Measurements from ENCODE around the gene SECISBP2L.
A peak's percentile ranks its signal among the peaks of the same experiment; 100 is the strongest.

The SECISBP2L gene

DNA sequence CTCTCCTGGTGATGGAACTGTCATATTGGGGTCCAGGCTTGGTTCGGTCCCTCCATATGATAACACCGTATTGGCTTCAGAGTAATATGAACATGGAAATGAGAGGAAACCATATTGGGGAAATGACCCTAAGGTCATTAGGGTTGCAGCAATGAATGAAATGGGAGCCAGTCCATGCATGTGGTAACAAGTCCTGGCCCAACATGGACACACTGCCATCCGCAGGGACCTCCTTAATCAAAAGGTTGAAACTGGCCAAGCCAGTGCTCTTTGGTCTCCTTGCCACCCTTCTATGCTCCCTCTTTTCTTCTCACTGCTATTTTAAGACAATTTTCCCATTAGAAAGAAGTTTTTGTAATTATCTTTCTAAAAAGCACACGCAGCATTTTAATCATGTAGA is 90.9 kb downstream of the SECISBP2L start:
- no peak for DNase-seq (ENCODE audit: low read depth)
- TF ChIP-seq, protein P1, sequence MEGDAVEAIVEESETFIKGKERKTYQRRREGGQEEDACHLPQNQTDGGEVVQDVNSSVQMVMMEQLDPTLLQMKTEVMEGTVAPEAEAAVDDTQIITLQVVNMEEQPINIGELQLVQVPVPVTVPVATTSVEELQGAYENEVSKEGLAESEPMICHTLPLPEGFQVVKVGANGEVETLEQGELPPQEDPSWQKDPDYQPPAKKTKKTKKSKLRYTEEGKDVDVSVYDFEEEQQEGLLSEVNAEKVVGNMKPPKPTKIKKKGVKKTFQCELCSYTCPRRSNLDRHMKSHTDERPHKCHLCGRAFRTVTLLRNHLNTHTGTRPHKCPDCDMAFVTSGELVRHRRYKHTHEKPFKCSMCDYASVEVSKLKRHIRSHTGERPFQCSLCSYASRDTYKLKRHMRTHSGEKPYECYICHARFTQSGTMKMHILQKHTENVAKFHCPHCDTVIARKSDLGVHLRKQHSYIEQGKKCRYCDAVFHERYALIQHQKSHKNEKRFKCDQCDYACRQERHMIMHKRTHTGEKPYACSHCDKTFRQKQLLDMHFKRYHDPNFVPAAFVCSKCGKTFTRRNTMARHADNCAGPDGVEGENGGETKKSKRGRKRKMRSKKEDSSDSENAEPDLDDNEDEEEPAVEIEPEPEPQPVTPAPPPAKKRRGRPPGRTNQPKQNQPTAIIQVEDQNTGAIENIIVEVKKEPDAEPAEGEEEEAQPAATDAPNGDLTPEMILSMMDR (IDR thresholded peaks at IDR 0.05; ENCODE audit: low read depth, low read length, missing control alignments): no peak
- H3K4me3 ChIP-seq (ENCODE audit: low read depth, low read length): no peak overlapping the region

DNA sequence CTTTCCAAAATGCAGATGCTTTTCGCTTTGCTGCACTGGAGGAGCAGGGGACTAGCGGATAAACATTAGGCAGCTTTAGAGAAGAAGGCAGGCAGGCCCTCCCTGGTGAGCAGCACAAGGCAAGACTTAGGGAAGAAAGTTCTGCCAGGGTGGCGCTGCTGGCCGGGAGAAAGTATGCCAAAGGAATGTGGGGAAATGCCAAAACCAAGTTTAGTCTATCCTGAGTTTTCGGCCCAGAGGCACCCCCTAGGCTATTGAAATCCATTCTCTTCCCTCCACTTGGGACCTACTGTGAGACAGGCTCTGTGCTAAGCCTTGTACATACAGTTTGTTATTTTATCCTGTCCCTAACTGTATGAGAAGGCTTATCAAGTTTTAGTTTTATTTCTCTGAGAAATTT is 91.7 kb downstream of the SECISBP2L start:
- no peak for DNase-seq (ENCODE audit: low read depth)
- TF ChIP-seq, protein P1 (IDR thresholded peaks at IDR 0.05; ENCODE audit: low read depth, low read length, missing control alignments): no peak
- no peak overlapping the region for H3K4me3 ChIP-seq (ENCODE audit: low read depth, low read length)

DNA sequence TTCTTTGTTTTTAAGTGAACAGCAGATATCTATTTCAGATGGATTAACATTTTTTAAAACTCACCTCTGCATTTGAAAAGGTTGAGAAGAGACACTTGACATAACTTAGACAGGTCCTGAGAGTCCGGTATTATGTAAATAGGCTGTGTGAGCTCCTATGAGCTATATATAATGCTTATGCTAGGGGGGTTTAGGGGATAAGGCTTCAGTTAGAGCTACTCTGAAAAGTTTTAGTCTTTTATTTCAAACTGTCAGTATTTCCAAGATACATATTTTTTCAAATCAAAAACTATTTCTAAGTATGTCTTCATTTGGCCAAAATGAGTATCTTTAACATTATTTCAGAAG is 99.4 kb downstream of the SECISBP2L start:
- TF ChIP-seq, protein P1 (IDR thresholded peaks at IDR 0.05; ENCODE audit: low read depth, low read length, missing control alignments): no peak
- DNase-seq (ENCODE audit: low read depth): no peak
- H3K4me3 ChIP-seq (ENCODE audit: low read depth, low read length): no peak overlapping the region

DNA sequence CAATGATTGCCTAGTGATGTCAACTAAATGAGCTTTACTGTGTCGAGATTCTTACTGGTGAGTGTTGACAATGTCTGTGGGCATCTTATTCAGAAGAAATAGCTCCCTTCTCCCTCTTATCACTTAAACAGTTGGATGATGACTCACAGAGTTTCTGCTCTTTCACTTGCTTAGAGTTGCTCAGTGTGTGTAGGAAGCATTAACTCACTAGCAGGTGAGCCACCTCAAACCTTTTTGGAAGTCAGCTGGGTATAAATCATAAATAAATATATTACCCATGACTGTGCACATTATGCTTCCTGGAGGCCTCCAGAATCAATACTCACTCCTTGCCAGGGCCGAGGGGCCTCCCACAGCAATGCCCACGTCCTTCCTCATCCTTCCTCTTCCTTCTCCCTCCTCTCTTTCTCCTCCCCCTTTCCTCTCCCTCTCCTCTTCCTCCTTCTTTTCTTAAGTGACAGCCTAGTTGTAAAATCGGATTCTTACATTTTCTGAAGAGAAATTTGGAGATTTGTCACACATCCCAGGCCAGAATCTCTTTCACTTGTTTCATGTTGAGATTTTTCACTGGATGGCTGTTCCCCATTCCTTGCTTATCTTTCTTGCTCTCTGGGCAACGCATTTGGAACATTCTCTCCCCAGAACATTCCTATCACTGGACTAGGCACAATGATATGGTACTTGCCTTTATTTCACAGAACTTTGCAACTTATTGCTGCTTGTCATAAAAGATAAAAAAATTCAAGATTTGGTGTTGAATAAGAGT is 100.0 kb downstream of the SECISBP2L start:
- TF ChIP-seq, protein P1 (IDR thresholded peaks at IDR 0.05; ENCODE audit: low read depth, low read length, missing control alignments): no peak
- DNase-seq (ENCODE audit: low read depth): no peak
- no peak overlapping the region for H3K4me3 ChIP-seq (ENCODE audit: low read depth, low read length)

DNA sequence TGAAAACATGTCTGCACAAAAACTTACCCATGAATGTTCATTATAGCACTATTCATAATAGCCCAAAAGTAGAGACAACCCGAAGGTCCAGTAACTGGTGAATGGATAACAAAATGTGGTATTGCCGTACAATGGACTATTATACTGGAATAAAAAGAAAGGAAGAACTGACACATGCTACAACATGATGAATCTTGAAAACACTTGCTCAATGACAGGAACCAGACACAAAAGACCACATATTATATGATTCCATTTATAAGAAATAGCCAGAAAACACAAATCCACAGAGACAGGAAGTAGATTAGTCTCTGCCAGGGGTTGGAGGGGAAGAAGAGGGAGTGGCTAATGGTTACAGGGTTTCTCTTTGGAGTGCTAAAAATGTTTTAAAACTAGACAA is 100.9 kb downstream of the SECISBP2L start:
- no peak overlapping the region for H3K4me3 ChIP-seq (ENCODE audit: low read depth, low read length)
- TF ChIP-seq, protein P1 (IDR thresholded peaks at IDR 0.05; ENCODE audit: low read depth, low read length, missing control alignments): no peak
- no peak for DNase-seq (ENCODE audit: low read depth)

DNA sequence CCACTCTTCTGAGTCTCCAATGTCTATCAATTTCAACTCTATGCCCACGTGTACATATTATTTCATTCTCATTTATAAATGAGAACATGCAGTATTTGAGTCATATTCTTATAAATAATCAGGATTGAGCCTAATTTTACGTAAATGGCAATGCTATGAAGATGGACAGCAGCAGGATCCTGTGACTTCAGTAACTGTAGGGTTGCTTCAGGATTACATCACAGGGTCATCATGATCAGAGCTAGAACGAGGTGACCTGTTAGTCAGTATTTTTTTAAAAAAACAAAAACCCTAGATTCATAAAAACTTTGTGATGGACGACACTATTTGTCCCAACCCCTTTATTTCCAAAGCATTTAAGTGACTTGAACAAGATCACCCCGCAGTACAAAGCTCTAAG is 104.3 kb downstream of the SECISBP2L start:
- no peak for DNase-seq (ENCODE audit: low read depth)
- TF ChIP-seq, protein P1 (IDR thresholded peaks at IDR 0.05; ENCODE audit: low read depth, low read length, missing control alignments): no peak
- no peak overlapping the region for H3K4me3 ChIP-seq (ENCODE audit: low read depth, low read length)

DNA sequence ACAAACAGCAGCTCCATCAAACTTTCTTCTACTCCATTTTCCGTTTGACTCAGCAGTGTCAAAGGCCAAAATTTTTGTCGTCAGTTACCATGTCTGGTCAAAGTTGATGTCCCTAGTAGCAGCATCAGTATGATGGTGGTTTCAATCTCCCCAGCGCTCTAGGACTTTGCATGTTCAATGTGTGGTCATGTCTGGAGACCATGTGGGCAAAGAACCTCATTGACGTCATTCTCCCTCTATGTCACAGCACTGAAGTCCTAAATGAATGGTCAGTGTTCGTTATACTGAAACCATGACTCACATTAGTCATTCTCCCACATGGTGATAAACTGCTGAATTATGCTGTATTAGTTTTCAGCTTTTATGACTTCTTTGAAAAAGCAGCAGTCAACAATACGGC is 105.7 kb downstream of the SECISBP2L start:
- TF ChIP-seq, protein P1 (IDR thresholded peaks at IDR 0.05; ENCODE audit: low read depth, low read length, missing control alignments): no peak
- peak; percentile 53 for DNase-seq (ENCODE audit: low read depth)
- H3K4me3 ChIP-seq (ENCODE audit: low read depth, low read length): no peak overlapping the region

Data from GM12864 (cell line).